ENCODE measurements around the gene WBP1.
"Not testable (repeated sequence)": the region's sequence is repeated elsewhere in the genome, so short reads cannot be mapped to it uniquely, and the experiment has no call there.

WBP1 gene

GRCh38 chr2:74454654-74455511 is 3.4 kb upstream of the WBP1 start, which contains the start of gene INO80B:
Gene INO80B, plus strand, starts transcription at chr2:74455087. Its CDS starts 30 bp downstream, at chr2:74455117.
- DNase-seq = peak; percentile 98

GRCh38 chr2:74457129-74457548 is 1.1 kb upstream of the WBP1 start:
- DNase-seq = no peak

GRCh38 chr2:74457549-74458131 is 598 bp upstream of the WBP1 start:
- peak; percentile 94 for DNase-seq

- DNase-seq = no peak
These were observed 713 bp downstream of the WBP1 start for GRCh38 chr2:74458938-74459363.

- not testable (repeated sequence) for DNase-seq
These were observed 1.4 kb downstream of the WBP1 start for GRCh38 chr2:74459503-74460118.

- DNase-seq = not testable (repeated sequence)
These were observed 1.9 kb downstream of the WBP1 start for GRCh38 chr2:74460187-74460586.

- no peak for DNase-seq
These were observed 3.2 kb downstream of the WBP1 start for GRCh38 chr2:74461187-74462053.

GRCh38 chr2:74462054-74462785 is 4.0 kb downstream of the WBP1 start:
- DNase-seq = no peak

- DNase-seq = no peak
These were observed 4.5 kb downstream of the WBP1 start for GRCh38 chr2:74462786-74463105.

GRCh38 chr2:74464406-74464805 is 6.2 kb downstream of the WBP1 start:
- DNase-seq = no peak

- not testable (repeated sequence) for DNase-seq
These were observed 12.5 kb downstream of the WBP1 start for GRCh38 chr2:74470742-74471141.

- DNase-seq = no peak
These were observed 13.3 kb downstream of the WBP1 start for GRCh38 chr2:74471332-74472065.

- DNase-seq = peak; percentile 98
These were observed 14.1 kb downstream of the WBP1 start, which contains the start of gene MRPL53 for GRCh38 chr2:74472086-74472944. Gene MRPL53, minus strand, starts transcription at chr2:74472680. Its CDS starts 20 bp downstream, at chr2:74472660.

GRCh38 chr2:74472945-74473258 is 14.7 kb downstream of the WBP1 start:
- no peak for DNase-seq

GRCh38 chr2:74474481-74474880 is 16.2 kb downstream of the WBP1 start:
- DNase-seq = no peak

- DNase-seq = no peak
These were observed 16.7 kb downstream of the WBP1 start for GRCh38 chr2:74474899-74475298.

- DNase-seq = no peak
These were observed 23.2 kb downstream of the WBP1 start for GRCh38 chr2:74481431-74481830.

GRCh38 chr2:74481961-74482800 is 23.9 kb downstream of the WBP1 start:
- DNase-seq = peak; percentile 84
